Astrocyte of the cerebellum (primary cell): ENCODE measurements around the gene DISP3.

Experiments used
- DNase-seq: peaks from one replicate; pipeline ENCODE4 v3.0.0-alpha.2; 2011; ENCODE audit warnings: low read depth
- H3K4me3 ChIP-seq: 2 replicates; pipeline ENCODE4 v1.5.1; 2011; ENCODE audit warnings: mild to moderate bottlenecking, low read depth, low read length, moderate library complexity
- CTCF ChIP-seq: IDR thresholded peaks from 2 replicates; pipeline ENCODE4 v1.5.1; 2012; ENCODE audit warnings: low read length, low read depth, moderate library complexity, mild to moderate bottlenecking; ENCODE audit errors: missing control alignments
- in situ Hi-C: cut with HindIII; loops from 2 replicates; pipeline ENCODE4 v1.10.0; 2017; ENCODE audit warnings: low sequenced_read_pairs

Gene DISP3

GRCh38 chr1:11434501-11434900, 44.5 kb upstream of the DISP3 start:
- no peak for TF ChIP-seq CTCF
- H3K4me3 ChIP-seq: no peak overlapping the region
- no peak for DNase-seq
- in situ Hi-C loops: no loop called here

- DNase-seq: no peak
- no peak overlapping the region for H3K4me3 ChIP-seq
- in situ Hi-C loops: no loop called here
- TF ChIP-seq CTCF: no peak
Measured at GRCh38 chr1:11434926-11435325, 44.0 kb upstream of the DISP3 start.

GRCh38 chr1:11438996-11439395, 40.0 kb upstream of the DISP3 start:
- H3K4me3 ChIP-seq: no peak overlapping the region
- in situ Hi-C loops: no loop called here
- DNase-seq: no peak
- TF ChIP-seq CTCF: no peak

GRCh38 chr1:11441211-11441952, 37.6 kb upstream of the DISP3 start:
- in situ Hi-C loops: no loop called here
- H3K4me3 ChIP-seq: no peak overlapping the region
- no peak for TF ChIP-seq CTCF
- no peak for DNase-seq

GRCh38 chr1:11443043-11443442, 35.9 kb upstream of the DISP3 start:
- TF ChIP-seq CTCF: no peak
- H3K4me3 ChIP-seq: no peak overlapping the region
- in situ Hi-C loops: no loop called here
- DNase-seq: no peak

GRCh38 chr1:11443961-11444658, 34.8 kb upstream of the DISP3 start:
- no peak for TF ChIP-seq CTCF
- in situ Hi-C loops: no loop called here
- no peak for DNase-seq

More at GRCh38 chr1:11443961-11444658, 34.8 kb upstream of the DISP3 start:
- no peak overlapping the region for H3K4me3 ChIP-seq
